GM18511 (cell line): ENCODE data around the gene PLCZ1.
"Not testable (repeated sequence)": the region's sequence is repeated elsewhere in the genome, so short reads cannot be mapped to it uniquely, and the experiment has no call there.

Experiments used
- ATAC-seq: cut with Tn5 transposase; IDR thresholded peaks from one replicate; pipeline ENCODE4 v1.9.1; 2021; ENCODE audit warnings: mild to moderate bottlenecking, moderate library complexity; ENCODE audit not compliant: unreplicated experiment

PLCZ1 gene

GRCh38 chr12:18703321-18703720 lies 34.5 kb downstream of the PLCZ1 start:
- no peak for ATAC-seq

GRCh38 chr12:18700271-18700670 lies 37.5 kb downstream of the PLCZ1 start:
- ATAC-seq: no peak

GRCh38 chr12:18696971-18697602 lies 40.7 kb downstream of the PLCZ1 start:
- ATAC-seq: no peak

- ATAC-seq: not testable (repeated sequence)
These were observed 43.8 kb downstream of the PLCZ1 start for GRCh38 chr12:18693986-18694385.

GRCh38 chr12:18690653-18691052 lies 47.2 kb downstream of the PLCZ1 start:
- no peak for ATAC-seq

GRCh38 chr12:18689771-18690170 lies 48.0 kb downstream of the PLCZ1 start:
- no peak for ATAC-seq

- no peak for ATAC-seq
These were observed 53.4 kb downstream of the PLCZ1 start for GRCh38 chr12:18684430-18684829.

GRCh38 chr12:18683327-18684013 lies 54.3 kb downstream of the PLCZ1 start:
- no peak for ATAC-seq

GRCh38 chr12:18681818-18682217 lies 56.0 kb downstream of the PLCZ1 start:
- ATAC-seq: no peak

- no peak for ATAC-seq
These were observed 60.7 kb downstream of the PLCZ1 start for GRCh38 chr12:18676996-18677588.

GRCh38 chr12:18676141-18676540 lies 61.7 kb downstream of the PLCZ1 start:
- ATAC-seq: no peak

- ATAC-seq: no peak
These were observed 79.0 kb downstream of the PLCZ1 start for GRCh38 chr12:18658829-18659228.

GRCh38 chr12:18658179-18658578 lies 79.6 kb downstream of the PLCZ1 start:
- no peak for ATAC-seq

GRCh38 chr12:18655351-18655750 lies 82.5 kb downstream of the PLCZ1 start:
- ATAC-seq: no peak

- ATAC-seq: no peak
These were observed 84.3 kb downstream of the PLCZ1 start for GRCh38 chr12:18653465-18653864.

GRCh38 chr12:18652596-18652995 lies 85.2 kb downstream of the PLCZ1 start:
- ATAC-seq: no peak

- ATAC-seq: no peak
These were observed 86.3 kb downstream of the PLCZ1 start for GRCh38 chr12:18651525-18651924.

GRCh38 chr12:18646286-18646890 lies 91.4 kb downstream of the PLCZ1 start:
- no peak for ATAC-seq

- no peak for ATAC-seq
These were observed 93.2 kb downstream of the PLCZ1 start for GRCh38 chr12:18644564-18644963.

GRCh38 chr12:18643681-18644080 lies 94.1 kb downstream of the PLCZ1 start:
- no peak for ATAC-seq

- ATAC-seq: no peak
These were observed 97.4 kb downstream of the PLCZ1 start for GRCh38 chr12:18640321-18640955.
